ENCODE data around the gene LAMTOR3. TPM values are rescaled to one million over a fixed set of nuclear protein-coding genes. Genes with fewer than 3 reads are reported as not detected.

LAMTOR3 gene
- polyA plus RNA-seq, 1 donor (not counting 4 experiments of a cell fraction or from before 2014, with no cell fraction given) = 92.2 TPM

DNA sequence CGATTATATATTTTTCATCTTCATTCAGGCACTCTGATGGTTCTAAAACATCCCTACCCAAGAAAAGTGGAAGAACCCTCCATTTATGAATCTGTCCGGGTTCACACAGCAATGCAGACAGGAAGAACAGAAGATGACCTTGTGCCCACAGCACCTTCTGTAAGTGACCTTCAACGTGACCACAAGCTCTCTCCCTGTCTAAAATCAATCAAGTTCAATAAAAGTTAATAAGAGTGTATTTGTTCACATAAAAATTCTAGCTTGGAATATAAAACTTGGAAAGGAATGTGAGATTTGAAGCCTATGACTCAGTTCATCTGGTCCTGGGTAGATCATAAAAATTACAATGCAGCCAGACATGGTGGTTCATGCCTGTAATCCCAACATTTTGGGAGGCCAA is 41.0 kb downstream of the LAMTOR3 start:
- FAIRE-seq (no peak), DNase-seq (ENCODE audit: low read depth, low spot score) (no peak)
- peaks cover 22 to 23% of the 10 kb centered on the region in 2 experiments for H3K36me3 ChIP-seq (ENCODE audit: control insufficient read depth in 2 of 2, extremely low read depth in 1 of 2, insufficient read depth in 2 of 2, low read length in 2 of 2)

DNA sequence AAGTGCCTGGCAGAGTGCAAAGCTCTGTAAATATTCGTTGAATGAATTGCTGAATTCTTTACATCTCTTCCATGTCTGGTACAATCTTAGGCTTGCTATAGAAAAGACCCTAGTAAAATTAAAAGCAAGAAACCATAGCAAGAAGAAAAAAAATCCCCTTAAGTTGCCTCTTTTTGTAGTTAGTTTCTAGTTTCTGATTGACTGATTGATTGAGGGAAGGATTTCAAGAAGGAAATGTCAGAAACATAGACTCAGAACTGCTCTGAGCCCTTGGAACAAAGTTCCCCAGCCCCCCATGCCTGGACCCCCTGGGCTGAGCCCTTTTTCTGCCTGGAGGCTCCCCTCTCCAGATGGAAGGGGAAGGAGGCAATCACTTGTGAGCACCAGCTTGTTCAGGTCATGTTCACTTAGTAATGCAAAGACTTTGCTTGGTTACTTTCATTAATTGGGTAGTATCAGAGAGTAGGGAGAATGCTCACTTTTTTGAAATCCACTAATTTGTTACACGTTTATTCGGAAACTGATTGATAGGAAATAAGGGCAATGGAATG is 42.0 kb downstream of the LAMTOR3 start:
- no peaks in the 10 kb centered on the region for H3K9me1 ChIP-seq (ENCODE audit: control insufficient read depth, extremely low read depth, insufficient read depth, low read length)
- no peaks in the 10 kb centered on the region for H4K20me1 ChIP-seq (ENCODE audit: control insufficient read depth, extremely low read depth, insufficient read depth, low read length)
- no peak for TF ChIP-seq EZH2 (IDR thresholded peaks at IDR 0.05; ENCODE audit: low read length)
- TF ChIP-seq, protein P1, sequence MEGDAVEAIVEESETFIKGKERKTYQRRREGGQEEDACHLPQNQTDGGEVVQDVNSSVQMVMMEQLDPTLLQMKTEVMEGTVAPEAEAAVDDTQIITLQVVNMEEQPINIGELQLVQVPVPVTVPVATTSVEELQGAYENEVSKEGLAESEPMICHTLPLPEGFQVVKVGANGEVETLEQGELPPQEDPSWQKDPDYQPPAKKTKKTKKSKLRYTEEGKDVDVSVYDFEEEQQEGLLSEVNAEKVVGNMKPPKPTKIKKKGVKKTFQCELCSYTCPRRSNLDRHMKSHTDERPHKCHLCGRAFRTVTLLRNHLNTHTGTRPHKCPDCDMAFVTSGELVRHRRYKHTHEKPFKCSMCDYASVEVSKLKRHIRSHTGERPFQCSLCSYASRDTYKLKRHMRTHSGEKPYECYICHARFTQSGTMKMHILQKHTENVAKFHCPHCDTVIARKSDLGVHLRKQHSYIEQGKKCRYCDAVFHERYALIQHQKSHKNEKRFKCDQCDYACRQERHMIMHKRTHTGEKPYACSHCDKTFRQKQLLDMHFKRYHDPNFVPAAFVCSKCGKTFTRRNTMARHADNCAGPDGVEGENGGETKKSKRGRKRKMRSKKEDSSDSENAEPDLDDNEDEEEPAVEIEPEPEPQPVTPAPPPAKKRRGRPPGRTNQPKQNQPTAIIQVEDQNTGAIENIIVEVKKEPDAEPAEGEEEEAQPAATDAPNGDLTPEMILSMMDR (optimal IDR thresholded peaks at IDR 0.05 in 1 of 3, IDR thresholded peaks at IDR 0.05 in 1 of 3, conservative IDR thresholded peaks at IDR 0.05 in 1 of 3; ENCODE audit: extremely low read depth in 1 of 3, insufficient read depth in 2 of 3, low read length in 3 of 3) = no peak
- H3K27ac ChIP-seq (ENCODE audit: control insufficient read depth, insufficient read depth, low read length) = no peak overlapping the region
- H3K4me3 ChIP-seq (ENCODE audit: control insufficient read depth in 2 of 3, extremely low read depth in 1 of 3, insufficient read depth in 2 of 3, low read depth in 1 of 3, low read length in 3 of 3) = no peak overlapping the region
- FAIRE-seq (no peak), DNase-seq (ENCODE audit: low read depth, low spot score) (no peak)
- H2AFZ ChIP-seq (ENCODE audit: control insufficient read depth, low read length) = no peak overlapping the region
- peaks cover 11% of the 10 kb centered on the region for H3K4me1 ChIP-seq (ENCODE audit: control insufficient read depth, extremely low read depth, insufficient read depth, low read length)
- dilution Hi-C loops (cut with MboI; ENCODE audit: extremely low pct_ligation_motif_present, low sequenced_read_pairs) = no loop called here
- no peaks in the 10 kb centered on the region for H3K9me3 ChIP-seq (ENCODE audit: control insufficient read depth, low read depth, low read length)
- H3K4me2 ChIP-seq (ENCODE audit: control insufficient read depth, extremely low read depth, insufficient read depth, low read depth, low read length) = no peak overlapping the region
- H3K9ac ChIP-seq (ENCODE audit: control insufficient read depth, extremely low read depth, insufficient read depth, low read length) = no peak overlapping the region
- no peaks in the 10 kb centered on the region for H3K27me3 ChIP-seq (ENCODE audit: control insufficient read depth, extremely low read depth, insufficient read depth, low read length)
- H3K79me2 ChIP-seq (ENCODE audit: control insufficient read depth, insufficient read depth, low read length) = no peaks in the 10 kb centered on the region
- H3K36me3 ChIP-seq (ENCODE audit: control insufficient read depth in 2 of 2, extremely low read depth in 1 of 2, insufficient read depth in 2 of 2, low read length in 2 of 2) = peaks cover 21 to 25% of the 10 kb centered on the region in 2 experiments

More for the DNA sequence above, 41.0 kb downstream of the LAMTOR3 start:
- Histone ChIP-seq H3K4me3 (ENCODE audit: control insufficient read depth in 2 of 3, extremely low read depth in 1 of 3, insufficient read depth in 2 of 3, low read depth in 1 of 3, low read length in 3 of 3) (no peak overlapping the region), H3K27me3 (ENCODE audit: control insufficient read depth, extremely low read depth, insufficient read depth, low read length) (no peaks in the 10 kb centered on the region), H3K79me2 (ENCODE audit: control insufficient read depth, insufficient read depth, low read length) (no peaks in the 10 kb centered on the region), H3K9ac (ENCODE audit: control insufficient read depth, extremely low read depth, insufficient read depth, low read length) (no peak overlapping the region), H3K27ac (ENCODE audit: control insufficient read depth, insufficient read depth, low read length) (no peak overlapping the region), H3K4me1 (ENCODE audit: control insufficient read depth, extremely low read depth, insufficient read depth, low read length) (peaks cover 11% of the 10 kb centered on the region), H3K4me2 (ENCODE audit: control insufficient read depth, extremely low read depth, insufficient read depth, low read depth, low read length) (no peak overlapping the region), H3K9me3 (ENCODE audit: control insufficient read depth, low read depth, low read length) (no peaks in the 10 kb centered on the region), H4K20me1 (ENCODE audit: control insufficient read depth, extremely low read depth, insufficient read depth, low read length) (no peaks in the 10 kb centered on the region), H2AFZ (ENCODE audit: control insufficient read depth, low read length) (no peak overlapping the region), H3K9me1 (ENCODE audit: control insufficient read depth, extremely low read depth, insufficient read depth, low read length) (no peaks in the 10 kb centered on the region)
- dilution Hi-C loops (cut with MboI; ENCODE audit: extremely low pct_ligation_motif_present, low sequenced_read_pairs) = no loop called here
- TF ChIP-seq, protein P1 (optimal IDR thresholded peaks at IDR 0.05 in 1 of 3, IDR thresholded peaks at IDR 0.05 in 1 of 3, conservative IDR thresholded peaks at IDR 0.05 in 1 of 3; ENCODE audit: extremely low read depth in 1 of 3, insufficient read depth in 2 of 3, low read length in 3 of 3) = no peak
- TF ChIP-seq EZH2 (IDR thresholded peaks at IDR 0.05; ENCODE audit: low read length) = no peak

All from keratinocyte (primary cell).